ENCODE results near the gene DCP2.

Gene DCP2

GRCh38 chr5:112965733-112966306 is 10.8 kb upstream of the DCP2 start:
- no peak for DNase-seq (ENCODE audit: low read depth in 3 of 3, low spot score in 1 of 3)

DNA sequence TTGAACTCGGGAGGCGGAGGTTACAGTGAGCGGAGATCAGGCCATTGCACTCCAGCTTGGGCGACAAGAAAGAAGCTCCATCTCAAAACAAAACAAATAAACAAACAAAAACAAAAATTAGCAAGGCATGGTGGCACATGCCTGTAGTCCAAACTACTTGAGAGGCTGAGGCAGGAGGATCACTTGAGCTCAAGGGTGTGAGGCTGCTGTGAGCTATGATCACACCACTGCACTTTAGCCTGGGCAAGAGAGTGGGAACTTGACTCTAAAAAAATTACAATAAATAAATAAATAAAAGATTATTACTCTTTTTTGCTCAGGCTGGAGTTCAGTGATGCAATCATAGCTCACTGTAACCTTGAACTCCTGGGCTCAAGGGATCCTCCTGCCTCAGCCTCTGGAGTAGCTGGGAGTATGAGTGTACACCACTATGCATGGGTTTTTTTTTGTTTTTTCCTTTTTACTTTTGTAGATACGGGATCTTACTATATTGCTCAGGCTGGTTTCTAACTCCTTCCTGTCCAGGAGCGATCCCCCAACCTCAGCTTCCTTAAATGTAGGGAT is 9.0 kb upstream of the DCP2 start:
- DNase-seq (ENCODE audit: low read depth in 3 of 3, low spot score in 1 of 3): no peak

- DNase-seq (ENCODE audit: low read depth in 3 of 3, low spot score in 1 of 3): no peak
These were observed 8.0 kb upstream of the DCP2 start for GRCh38 chr5:112968411-112969106.

GRCh38 chr5:112971276-112971675 is 5.3 kb upstream of the DCP2 start:
- no peak for DNase-seq (ENCODE audit: low read depth in 3 of 3, low spot score in 1 of 3)

DNA sequence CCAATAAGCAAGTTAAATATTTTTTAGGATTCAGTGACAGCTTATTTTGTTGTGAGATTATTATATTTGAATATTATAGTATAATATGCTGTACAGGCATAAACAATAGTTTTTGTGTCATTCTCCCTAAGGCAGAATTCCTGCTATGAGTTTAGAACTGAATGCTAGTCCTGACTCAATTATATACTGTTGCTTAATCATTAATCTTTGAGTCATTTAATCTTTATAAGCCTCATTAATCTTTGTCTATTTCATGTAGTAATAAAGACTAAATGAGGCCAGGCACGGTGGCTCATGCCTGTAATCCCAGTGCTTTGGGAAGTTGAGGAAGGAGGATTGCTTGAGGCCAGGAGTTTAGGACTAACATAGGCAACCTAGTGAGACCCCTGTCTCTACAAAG is 3.6 kb upstream of the DCP2 start:
- no peak for DNase-seq (ENCODE audit: low read depth in 3 of 3, low spot score in 1 of 3)

DNA sequence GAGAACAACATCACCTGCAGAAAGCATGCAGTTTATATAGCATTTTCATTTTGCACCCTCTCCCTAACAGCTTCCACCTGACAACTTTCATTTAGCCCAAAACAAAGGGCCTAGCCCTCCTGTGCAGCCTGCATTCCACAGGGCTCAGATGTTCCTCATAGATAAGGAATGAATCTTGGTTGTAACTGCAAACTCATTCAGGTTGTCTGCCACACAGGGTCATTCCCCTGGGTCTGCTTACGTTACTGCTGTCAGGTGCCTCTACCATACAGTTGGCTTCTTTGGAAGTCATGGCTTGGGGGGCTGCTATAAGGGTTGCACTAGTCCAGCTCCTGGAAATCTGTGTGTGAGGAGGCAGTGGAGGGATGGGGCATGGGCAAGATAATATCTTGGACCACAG is 2.7 kb upstream of the DCP2 start:
- DNase-seq (ENCODE audit: low read depth in 3 of 3, low spot score in 1 of 3): no peak

GRCh38 chr5:112974901-112975300 is 1.7 kb upstream of the DCP2 start:
- DNase-seq (ENCODE audit: low read depth in 3 of 3, low spot score in 1 of 3): no peak

- no peak for DNase-seq (ENCODE audit: low read depth in 3 of 3, low spot score in 1 of 3)
These were observed 722 bp upstream of the DCP2 start for GRCh38 chr5:112975721-112976431.

DNA sequence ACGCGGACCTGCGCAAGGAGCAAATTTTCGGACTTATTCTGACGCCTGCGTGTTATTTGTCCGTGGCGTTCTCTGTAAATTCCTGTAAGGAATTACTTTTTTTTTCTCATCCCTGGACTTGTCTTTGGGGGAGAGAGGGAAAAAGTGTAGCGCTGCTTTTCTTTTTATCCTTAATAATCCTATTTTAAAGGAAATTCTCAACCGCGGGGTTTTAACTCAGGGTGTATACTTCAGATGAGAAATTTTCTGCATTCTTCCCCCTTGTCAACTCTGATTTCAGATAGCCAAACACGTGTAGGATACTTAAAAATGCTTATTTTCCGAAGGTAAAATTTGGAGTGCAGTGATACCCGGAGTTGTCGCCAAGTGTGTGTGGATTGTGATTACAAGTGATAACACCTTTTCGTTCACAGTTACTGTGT is 853 bp downstream of the DCP2 start:
- no peak for DNase-seq (ENCODE audit: low read depth in 3 of 3, low spot score in 1 of 3)

GRCh38 chr5:112978836-112979235 is 2.2 kb downstream of the DCP2 start:
- DNase-seq (ENCODE audit: low read depth in 3 of 3, low spot score in 1 of 3): no peak

- no peak for DNase-seq (ENCODE audit: low read depth in 3 of 3, low spot score in 1 of 3)
These were observed 3.1 kb downstream of the DCP2 start for GRCh38 chr5:112979723-112980122.

- no peak for DNase-seq (ENCODE audit: low read depth in 3 of 3, low spot score in 1 of 3)
These were observed 6.8 kb downstream of the DCP2 start for GRCh38 chr5:112983363-112983762.

DNA sequence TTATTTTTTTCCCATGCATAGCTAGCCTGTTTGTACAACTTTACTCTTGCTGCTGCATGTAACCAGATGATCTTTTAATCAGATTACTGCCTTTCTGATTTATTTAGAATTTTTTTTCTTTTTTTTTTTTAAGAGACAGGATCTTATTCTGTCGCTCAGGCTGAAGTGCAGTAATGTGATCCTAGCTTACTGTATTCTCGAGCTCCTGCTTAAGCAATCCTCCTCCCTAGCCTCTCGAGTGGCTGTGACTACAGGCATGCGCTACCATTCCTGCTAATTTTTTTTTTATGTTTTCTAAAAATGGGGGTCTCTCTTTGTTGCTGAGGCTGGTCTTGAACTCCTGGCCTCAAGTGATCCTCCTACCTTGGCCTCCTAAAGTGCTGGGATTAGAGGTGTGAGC is 9.6 kb downstream of the DCP2 start:
- no peak for DNase-seq (ENCODE audit: low read depth in 3 of 3, low spot score in 1 of 3)

GRCh38 chr5:112995764-112996618 is 19.4 kb downstream of the DCP2 start:
- peak; percentile 40 to 67 (median 61) for DNase-seq (ENCODE audit: low read depth in 3 of 3, low spot score in 1 of 3)

- no peak for DNase-seq (ENCODE audit: low read depth in 3 of 3, low spot score in 1 of 3)
These were observed 20.3 kb downstream of the DCP2 start for GRCh38 chr5:112996830-112997374.

DNA sequence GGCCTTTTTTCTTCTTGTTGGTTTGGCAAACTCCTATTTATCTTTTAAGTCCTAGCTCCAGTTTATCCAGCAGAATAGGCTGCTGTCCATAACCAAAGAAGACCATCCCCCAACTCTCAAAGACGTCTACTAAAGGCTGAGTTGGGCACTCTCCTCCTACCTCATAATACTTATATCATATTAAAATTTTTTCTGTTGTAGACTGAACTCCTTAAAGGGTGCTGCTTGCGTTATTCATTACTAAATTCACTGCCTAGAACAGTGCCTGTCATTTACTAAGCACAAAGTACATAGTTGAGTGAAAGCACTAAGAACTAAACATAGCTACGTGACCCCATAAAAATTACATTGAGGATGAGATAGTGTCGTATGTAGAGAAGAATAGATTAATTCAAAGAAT is 21.7 kb downstream of the DCP2 start:
- DNase-seq (ENCODE audit: low read depth in 3 of 3, low spot score in 1 of 3): no peak

DNA sequence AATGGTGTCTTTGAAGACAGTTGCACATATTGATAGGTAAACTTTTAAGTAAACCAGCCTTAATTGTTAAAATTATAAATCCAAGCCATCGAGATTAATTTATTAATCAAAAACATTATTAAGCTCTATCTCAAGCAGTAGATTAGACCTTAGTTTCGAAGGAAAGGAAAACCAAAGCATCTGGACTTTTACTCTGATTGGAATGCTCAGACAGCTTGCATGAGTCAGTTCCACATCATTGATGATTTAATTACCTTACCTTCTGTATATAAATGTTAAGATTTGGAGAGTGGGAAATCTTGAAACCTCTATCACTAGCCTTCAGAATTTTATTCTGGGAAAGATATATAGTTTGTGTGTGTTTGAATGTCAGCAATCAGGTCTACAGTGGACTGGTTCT is 23.9 kb downstream of the DCP2 start:
- no peak for DNase-seq (ENCODE audit: low read depth in 3 of 3, low spot score in 1 of 3)

- DNase-seq (ENCODE audit: low read depth in 3 of 3, low spot score in 1 of 3): no peak
These were observed 25.8 kb downstream of the DCP2 start for GRCh38 chr5:113002423-113002822.

GRCh38 chr5:113003763-113004162 is 27.2 kb downstream of the DCP2 start:
- DNase-seq (ENCODE audit: low read depth in 3 of 3, low spot score in 1 of 3): no peak

- no peak for DNase-seq (ENCODE audit: low read depth in 3 of 3, low spot score in 1 of 3)
These were observed 28.9 kb downstream of the DCP2 start for GRCh38 chr5:113005454-113005853.
